ENCODE measurements around the gene PCBP2.

DNA sequence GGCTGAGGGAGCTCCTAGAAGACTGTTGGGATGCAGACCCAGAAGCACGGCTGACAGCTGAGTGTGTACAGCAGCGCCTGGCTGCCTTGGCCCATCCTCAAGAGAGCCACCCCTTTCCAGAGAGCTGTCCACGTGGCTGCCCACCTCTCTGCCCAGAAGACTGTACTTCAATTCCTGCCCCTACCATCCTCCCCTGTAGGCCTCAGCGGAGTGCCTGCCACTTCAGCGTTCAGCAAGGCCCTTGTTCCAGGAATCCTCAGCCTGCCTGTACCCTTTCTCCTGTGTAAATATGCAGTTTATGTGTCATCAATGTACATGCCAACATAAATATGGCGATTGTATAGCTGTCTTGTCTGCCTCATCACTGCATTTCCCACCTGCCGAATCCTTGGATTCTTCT is 20.7 kb upstream of the PCBP2 start:
- TF ChIP-seq EP300 (IDR thresholded peaks at IDR 0.05) (no peak), POLR2A (IDR thresholded peaks at IDR 0.05; ENCODE audit: low read depth) (no peak)
- TF ChIP-seq, protein P1, sequence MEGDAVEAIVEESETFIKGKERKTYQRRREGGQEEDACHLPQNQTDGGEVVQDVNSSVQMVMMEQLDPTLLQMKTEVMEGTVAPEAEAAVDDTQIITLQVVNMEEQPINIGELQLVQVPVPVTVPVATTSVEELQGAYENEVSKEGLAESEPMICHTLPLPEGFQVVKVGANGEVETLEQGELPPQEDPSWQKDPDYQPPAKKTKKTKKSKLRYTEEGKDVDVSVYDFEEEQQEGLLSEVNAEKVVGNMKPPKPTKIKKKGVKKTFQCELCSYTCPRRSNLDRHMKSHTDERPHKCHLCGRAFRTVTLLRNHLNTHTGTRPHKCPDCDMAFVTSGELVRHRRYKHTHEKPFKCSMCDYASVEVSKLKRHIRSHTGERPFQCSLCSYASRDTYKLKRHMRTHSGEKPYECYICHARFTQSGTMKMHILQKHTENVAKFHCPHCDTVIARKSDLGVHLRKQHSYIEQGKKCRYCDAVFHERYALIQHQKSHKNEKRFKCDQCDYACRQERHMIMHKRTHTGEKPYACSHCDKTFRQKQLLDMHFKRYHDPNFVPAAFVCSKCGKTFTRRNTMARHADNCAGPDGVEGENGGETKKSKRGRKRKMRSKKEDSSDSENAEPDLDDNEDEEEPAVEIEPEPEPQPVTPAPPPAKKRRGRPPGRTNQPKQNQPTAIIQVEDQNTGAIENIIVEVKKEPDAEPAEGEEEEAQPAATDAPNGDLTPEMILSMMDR (IDR thresholded peaks at IDR 0.05): no peak

Data from esophagus muscularis mucosa (tissue), 4 donors.